Left ventricle myocardium superior (tissue), 1 donor: Measurements from ENCODE around the gene CAPRIN2. TPM values are rescaled to one million over a fixed set of nuclear protein-coding genes. Genes with fewer than 3 reads are reported as not detected.

Experiments
- ATAC-seq: fragments of 200-7000 bp; cut with Tn5 transposase; one replicate; pipeline ENCODE4 v1.9.1; 2020; ENCODE audit warnings: mild to moderate bottlenecking, moderate library complexity
- DNase-seq: peaks from one replicate; pipeline ENCODE4 v3.0.0-alpha.2; 2020
- intact Hi-C: fragments of 100-400 bp; cut with micrococcal nuclease; formaldehyde crosslinking; loops from one replicate; pipeline ENCODE4 v1.11.0; 2022
- long read RNA-seq: library from polyadenylated mRNA; unstranded; transcript quantifications from one replicate; pipeline ENCODE4 v2.0.0, GENCODE V29; 2021
- total RNA-seq: library from RNA; stranded (reverse); fragmentation: NEBNext Ultra II Directional; extraction: Animal tissue kit (Norgen Biotek cat#: 25700); gene quantifications from one replicate; pipeline ENCODE4 v1.2.1, GENCODE V29; 2021
- donor health status: DM: no; HTN: yes; CAD: no; lungs with severe emphysema.

Gene CAPRIN2
- 30.2 TPM for total RNA-seq
- long read RNA-seq, partial matches to known transcripts, result 6 of 19 reads
- long read RNA-seq, other reads (novel, unspliced or antisense), result 13 of 19 reads

GRCh38 chr12:30754750-30755394 is at the start of gene CAPRIN2:
Gene CAPRIN2 (minus strand): TSS chr12:30754951. CDS start chr12:30753520, 1,431 bp downstream.
- peak; percentile 99 for DNase-seq
- intact Hi-C loops, result no loop called here

DNA sequence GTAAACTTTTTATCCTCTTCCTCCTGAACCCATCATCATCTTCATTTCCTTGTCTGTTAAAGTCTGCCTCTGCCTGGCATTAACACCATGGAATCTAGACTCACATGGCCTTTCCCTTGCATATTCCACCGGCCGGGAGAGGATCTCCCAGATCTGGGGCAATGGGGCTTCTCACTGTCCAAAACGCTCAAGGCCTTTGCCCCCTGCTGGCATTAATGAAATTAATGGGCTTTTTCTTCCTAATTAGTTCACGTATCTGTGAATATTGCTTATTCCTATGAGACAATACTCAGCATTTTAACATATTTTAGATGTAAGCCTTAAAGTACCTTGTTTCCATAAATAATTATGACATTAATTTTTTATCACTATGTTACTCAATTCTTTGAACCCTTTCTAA is 42.9 kb upstream of the CAPRIN2 start:
- DNase-seq (no peak), ATAC-seq (no peak)
- intact Hi-C loops, result no loop called here

More at GRCh38 chr12:30754750-30755394, at the start of gene CAPRIN2:
- ATAC-seq, result peak; percentile 99

- intact Hi-C loops, result no loop called here
- ATAC-seq (no peak), DNase-seq (no peak)
Observed at GRCh38 chr12:30796891-30797371, 42.2 kb upstream of the CAPRIN2 start.

GRCh38 chr12:30796313-30796780 is 41.6 kb upstream of the CAPRIN2 start:
- ATAC-seq (peak; percentile 79), DNase-seq (peak; percentile 32)
- intact Hi-C loops, result no loop called here

- intact Hi-C loops, result no loop called here
- ATAC-seq (peak; percentile 80), DNase-seq (peak; percentile 71)
Observed at GRCh38 chr12:30795410-30796312, 40.9 kb upstream of the CAPRIN2 start.

DNA sequence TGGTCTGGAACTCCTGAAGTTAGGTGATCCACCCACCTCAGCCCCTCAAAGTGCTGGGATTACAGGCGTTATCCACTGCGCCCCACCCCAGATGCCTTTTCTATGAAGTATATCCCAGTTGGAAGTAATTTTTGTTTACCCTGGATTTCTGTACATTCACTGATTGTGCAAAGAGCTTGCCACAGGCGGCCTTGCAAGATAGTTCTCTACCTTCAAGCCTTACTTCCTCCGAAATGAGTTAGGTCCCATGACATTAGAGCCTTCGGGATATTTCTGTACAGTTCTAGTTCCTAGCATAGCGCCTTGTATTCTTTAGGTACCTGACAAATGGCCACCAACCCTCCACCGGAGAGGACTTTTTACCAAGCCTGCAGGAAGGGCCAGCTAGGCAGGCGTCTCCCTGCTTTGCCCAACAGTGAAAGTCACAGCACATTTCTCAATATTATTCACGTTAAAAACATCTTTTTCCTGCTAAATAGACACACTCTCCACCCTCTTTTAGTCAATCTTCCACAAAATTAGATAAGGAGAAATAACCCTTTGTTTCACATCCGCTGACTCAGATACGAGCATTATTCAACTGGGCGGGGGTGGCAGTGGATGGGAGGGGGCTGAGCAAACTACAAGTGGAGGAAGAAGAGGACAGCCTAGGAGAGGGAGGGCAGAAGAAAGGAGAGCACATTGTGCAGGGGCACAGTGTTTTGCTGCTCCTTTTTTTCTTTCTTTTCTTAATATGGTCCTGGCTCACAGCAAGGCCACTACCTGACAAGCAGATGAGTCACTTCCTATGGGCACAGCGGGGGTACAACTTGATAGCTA is 40.0 kb upstream of the CAPRIN2 start:
- intact Hi-C loops, result no loop called here
- no peak for DNase-seq

DNA sequence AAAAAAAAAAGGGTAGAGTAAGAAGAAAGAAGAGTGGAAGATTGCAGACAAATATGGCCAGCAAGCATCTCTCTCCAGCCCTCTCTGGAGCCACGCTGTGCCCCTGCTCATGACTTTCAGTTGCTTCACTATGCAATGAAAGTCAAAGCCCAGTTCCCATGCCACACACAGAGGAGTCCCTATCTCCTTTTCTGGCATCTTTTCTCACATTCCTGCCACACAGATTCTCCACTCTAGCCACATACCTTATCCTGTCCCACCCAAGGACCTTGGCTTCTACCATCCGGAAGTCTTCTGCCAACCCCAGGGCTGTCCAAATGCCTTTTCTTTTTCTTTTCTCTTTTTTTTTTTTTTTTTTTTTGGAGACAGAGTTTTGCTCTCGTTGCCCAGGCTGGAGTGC is 39.3 kb upstream of the CAPRIN2 start:
- DNase-seq (no peak), ATAC-seq (no peak)
- intact Hi-C loops, result no loop called here

More for the DNA sequence above, 40.0 kb upstream of the CAPRIN2 start:
- peak; percentile 47 for ATAC-seq

DNA sequence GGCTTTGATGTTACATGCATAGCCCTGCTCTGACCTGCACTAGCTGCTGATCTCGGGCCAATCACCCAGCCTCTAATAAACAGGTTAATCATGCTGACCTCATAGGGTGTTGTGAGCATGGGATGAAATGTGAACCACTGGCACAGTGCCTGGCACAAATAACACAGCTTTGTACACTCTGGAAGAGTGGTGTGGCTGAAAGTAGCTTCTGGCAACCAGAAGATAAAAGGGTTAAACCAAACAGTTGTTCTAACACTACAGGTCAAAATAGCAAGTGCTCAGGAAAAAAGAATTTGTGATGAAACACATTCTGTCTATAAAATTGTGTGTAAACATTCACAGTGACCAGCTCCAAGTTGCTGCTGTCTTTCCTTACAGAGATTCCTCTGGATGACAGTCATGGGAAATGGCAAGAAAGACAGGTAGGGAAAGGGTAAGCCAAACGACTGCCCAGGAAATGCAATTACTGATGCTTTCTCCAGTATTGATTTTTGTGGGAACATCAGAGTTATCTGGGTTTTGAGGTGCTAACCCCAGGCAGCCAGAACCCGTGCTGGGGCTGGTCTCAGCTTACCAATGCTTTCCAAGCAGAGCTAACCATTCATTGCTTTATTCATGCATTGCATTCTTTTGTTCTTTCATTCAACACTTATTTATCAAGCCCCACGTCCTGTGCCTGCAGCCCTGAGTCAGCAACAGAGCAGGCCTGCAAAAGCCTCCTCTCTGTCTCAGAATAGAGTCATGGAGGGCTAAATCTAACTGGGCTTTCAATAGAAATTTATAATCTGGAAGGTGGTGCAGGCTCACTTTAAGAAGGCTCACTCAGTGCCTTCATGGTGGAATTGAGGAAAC is 38.1 kb upstream of the CAPRIN2 start:
- DNase-seq (no peak), ATAC-seq (no peak)
- intact Hi-C loops, result no loop called here

DNA sequence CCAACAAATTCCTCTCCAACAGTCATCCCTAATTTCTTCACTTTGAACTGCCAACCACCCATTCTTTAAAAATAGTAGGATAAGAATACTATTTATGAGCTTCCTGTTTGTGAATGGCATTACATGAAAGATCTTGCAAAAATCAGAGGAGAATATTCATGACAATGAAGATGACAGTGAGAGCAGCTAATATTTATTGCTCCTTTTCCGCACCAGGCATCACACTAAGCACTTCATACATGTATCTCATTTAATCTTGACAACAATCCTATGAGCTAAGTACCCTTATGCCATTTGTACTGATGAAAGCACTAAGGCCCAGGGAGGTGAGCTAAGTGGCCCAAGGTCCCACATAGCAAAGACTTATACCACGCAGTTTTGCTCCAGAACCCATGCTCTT is 37.3 kb upstream of the CAPRIN2 start:
- intact Hi-C loops, result no loop called here
- no peak for DNase-seq

GRCh38 chr12:30788754-30789153 is 34.0 kb upstream of the CAPRIN2 start:
- ATAC-seq, result no peak
- DNase-seq, result no peak
- intact Hi-C loops, result no loop called here

More for the DNA sequence above, 37.3 kb upstream of the CAPRIN2 start:
- no peak for ATAC-seq

GRCh38 chr12:30785630-30786029 is 30.9 kb upstream of the CAPRIN2 start:
- DNase-seq (no peak), ATAC-seq (no peak)
- intact Hi-C loops, result no loop called here

DNA sequence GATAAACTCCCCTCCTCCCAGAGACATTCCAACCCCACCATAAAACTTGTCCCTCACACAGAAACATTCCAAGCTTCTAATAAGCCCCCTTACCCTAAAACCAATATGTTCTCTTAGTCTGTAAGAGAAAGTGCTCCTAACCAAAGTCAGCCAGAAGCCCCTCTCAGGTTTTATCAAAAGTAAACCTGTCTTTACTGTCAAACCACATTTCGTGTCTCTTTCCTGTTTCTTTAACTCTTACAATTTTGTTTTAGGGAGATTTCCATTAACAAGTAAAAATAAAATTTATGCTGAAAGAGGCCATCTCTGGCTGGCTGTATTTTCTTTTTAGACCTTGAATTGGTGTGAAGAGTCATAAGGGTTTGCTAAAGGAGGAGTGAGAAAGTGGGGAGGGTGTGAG is 29.8 kb upstream of the CAPRIN2 start:
- intact Hi-C loops, result no loop called here
- ATAC-seq (no peak), DNase-seq (no peak)

DNA sequence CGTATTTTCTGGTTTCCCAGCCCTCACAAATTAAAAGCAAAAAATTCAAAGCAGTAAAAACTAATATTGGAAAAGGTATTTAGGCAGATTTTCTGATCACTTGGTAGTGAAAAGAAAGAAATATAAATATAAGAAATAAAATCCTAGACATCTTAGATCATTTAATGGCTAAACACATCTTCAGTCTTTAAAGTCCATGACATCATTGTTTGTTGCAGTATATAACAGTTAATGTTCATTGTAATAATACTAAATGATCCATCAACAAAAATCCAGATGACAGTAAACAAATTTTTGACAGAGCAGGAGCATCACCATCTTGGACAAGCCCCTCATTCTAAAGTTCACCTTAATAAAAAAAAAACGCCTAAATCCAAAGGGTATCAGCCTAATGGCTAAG is 29.2 kb upstream of the CAPRIN2 start:
- intact Hi-C loops, result no loop called here
- ATAC-seq, result no peak
- DNase-seq, result no peak

DNA sequence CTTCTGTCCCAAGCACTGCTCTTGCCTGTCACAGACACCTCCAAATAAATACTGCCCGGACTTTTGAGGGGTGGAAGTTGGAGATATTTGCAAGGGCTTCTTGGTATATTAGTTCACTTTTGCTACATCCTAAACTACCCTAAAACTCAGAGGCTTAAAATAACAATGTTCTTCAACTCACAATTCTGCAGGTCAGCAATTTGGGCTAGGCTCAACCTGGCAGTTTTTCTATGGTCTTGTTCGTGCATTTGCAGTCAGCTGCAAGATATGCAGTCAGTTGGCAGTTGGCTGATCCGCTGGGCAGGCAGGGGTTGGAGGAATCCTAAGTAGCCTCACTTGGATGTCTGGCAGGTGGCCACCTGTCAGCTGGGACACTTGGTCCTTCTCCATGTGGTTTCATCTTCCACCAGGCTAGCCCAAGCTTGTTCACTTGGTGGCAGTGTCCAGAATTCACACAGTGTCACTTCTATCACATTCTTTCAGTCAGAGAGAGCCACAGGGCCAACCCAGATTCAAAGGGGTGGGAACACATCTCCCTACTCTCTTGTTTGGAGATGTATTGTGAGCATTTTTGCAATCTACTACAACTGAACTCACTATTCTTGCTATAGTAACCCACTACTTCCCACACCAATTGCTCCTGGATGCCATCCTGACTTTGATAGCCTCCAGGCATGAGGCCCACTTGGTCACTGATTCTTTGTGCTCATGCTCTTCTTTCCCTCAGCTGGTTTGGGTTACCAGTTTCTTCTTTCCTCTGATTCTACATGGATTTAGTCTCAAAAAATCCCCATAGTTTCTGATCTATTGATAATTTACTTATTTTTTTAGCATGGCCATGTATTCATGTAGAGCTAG is 27.8 kb upstream of the CAPRIN2 start:
- intact Hi-C loops, result no loop called here
- peak; percentile 87 for ATAC-seq
- peak; percentile 60 for DNase-seq

DNA sequence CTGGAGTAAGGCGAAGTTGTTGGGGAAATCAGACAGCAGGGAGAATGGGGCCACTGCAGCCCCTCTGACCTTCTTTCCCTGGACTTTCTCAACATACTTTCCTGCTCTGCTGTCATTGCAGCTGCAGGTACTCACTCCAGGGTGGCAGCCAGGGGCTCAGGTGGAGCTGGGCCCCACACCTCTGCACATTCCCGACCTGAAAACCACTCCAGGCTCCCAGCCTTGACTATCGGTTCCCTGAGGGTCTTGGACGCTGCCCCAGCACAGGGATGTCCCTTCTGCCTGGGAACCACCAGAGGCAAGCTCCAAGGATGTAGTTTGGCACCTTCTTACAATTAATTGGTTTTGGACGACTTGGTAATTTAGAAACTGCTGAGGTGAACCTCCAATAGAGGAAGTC is 24.8 kb upstream of the CAPRIN2 start:
- intact Hi-C loops, result no loop called here
- no peak for DNase-seq
- no peak for ATAC-seq

- intact Hi-C loops, result no loop called here
- no peak for DNase-seq
- ATAC-seq, result no peak
Observed at GRCh38 chr12:30779178-30779577, 24.4 kb upstream of the CAPRIN2 start.

DNA sequence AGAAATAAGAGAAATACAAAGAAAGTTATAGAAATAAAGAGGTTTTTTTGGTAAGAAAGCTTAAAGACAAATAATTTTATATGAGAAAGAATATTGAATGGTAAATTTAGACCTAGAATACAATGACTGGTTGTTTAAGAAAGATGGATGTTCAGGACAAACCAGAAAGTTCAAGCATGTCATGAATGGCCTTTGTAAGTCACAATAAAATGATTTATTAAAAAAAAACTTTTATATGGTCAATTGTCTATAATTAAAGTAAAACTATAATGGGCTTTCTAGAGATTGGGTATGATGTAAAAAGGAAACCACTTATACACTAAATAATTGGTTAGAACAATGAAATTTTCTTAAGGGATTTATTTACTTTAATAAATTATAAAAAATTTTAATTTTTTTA is 19.8 kb upstream of the CAPRIN2 start:
- intact Hi-C loops, result no loop called here
- ATAC-seq, result no peak
- DNase-seq, result no peak
